Measurements from ENCODE around the gene HOXB5. TPM values are rescaled to one million over a fixed set of nuclear protein-coding genes. Genes with fewer than 3 reads are reported as not detected.

HOXB5 gene
- total and polyA plus RNA-seq, 10 of the 15 experiments (the other 5 are each of a cell fraction or from before 2014, with no cell fraction given), result not detected

GRCh38 chr17:48612854-48613691 lies 19.5 kb upstream of the HOXB5 start (continued):
- TF ChIP-seq NKRF (conservative IDR thresholded peaks at IDR 0.05) (no peak), HCFC1 (IDR thresholded peaks at IDR 0.05; ENCODE audit: low read length) (no peak), DPF2 (IDR thresholded peaks at IDR 0.05) (0 out of 2 replicates have a peak, but pooled peaks have one; percentile 28), CTCF (IDR thresholded peaks at IDR 0.05 in 2 of 3, conservative IDR thresholded peaks at IDR 0.05 in 1 of 3; ENCODE audit: control insufficient read depth in 2 of 3, extremely low read depth in 1 of 3, insufficient read depth in 1 of 3, low read depth in 3 of 3, low read length in 3 of 3) (peak; percentile 21 to 33 (median 22); a peak in 4 of 6 replicates), EZH2 (IDR thresholded peaks at IDR 0.05; ENCODE audit: borderline replicate concordance, control insufficient read depth, low read depth, low read length) (0 out of 2 replicates have a peak, but pooled peaks have one; percentile 70), ELK1 (IDR thresholded peaks at IDR 0.05; ENCODE audit: low read depth, low read length) (no peak), ASH2L (IDR thresholded peaks at IDR 0.05; ENCODE audit: borderline replicate concordance, low read depth) (no peak)

Data from GM12878 (cell line).